WTC11 (cell line): Measurements from ENCODE around the gene CCDC170. TPM values are rescaled to one million over a fixed set of nuclear protein-coding genes. Genes with fewer than 3 reads are reported as not detected.

ENCODE experiments used
- ATAC-seq: fragments of 200-7000 bp; cut with Tn5 transposase; 2 replicates; pipeline ENCODE4 v1.10.0; 2021; ENCODE audit warnings: mild to moderate bottlenecking, moderate library complexity
- CTCF ChIA-PET: fragments of 300-600 bp; sonication (Branson Sonifier 250); formaldehyde crosslinking; loops from one replicate; lab custom pipeline; 2021; ENCODE audit warnings: antibody characterized with exemption; lab: Charles Lee
- POLR2A ChIA-PET: fragments of 350-600 bp; sonication (Branson Sonifier 250); formaldehyde crosslinking; loops from one replicate; lab custom pipeline; 2021; ENCODE audit warnings: antibody characterized with exemption; lab: Charles Lee
- DNase-seq: peaks from one replicate; pipeline ENCODE4 v3.0.0; 2021; ENCODE audit warnings: low spot score
- H3K27ac Mint-ChIP-seq: 2 replicates; pipeline ENCODE4 v1.8.0; 2021; ENCODE audit warnings: mixed read lengths
- H3K27me3 Mint-ChIP-seq: 2 replicates; pipeline ENCODE4 v1.8.0; 2021; ENCODE audit warnings: low read depth, mild to moderate bottlenecking, moderate library complexity, mixed read lengths
- H3K36me3 Mint-ChIP-seq: 2 replicates; pipeline ENCODE4 v1.8.0; 2021; ENCODE audit warnings: mixed read lengths
- H3K4me1 Mint-ChIP-seq: 2 replicates; pipeline ENCODE4 v1.8.0; 2022; ENCODE audit warnings: mixed read lengths
- H3K4me3 Mint-ChIP-seq: 2 replicates; pipeline ENCODE4 v1.8.0; 2021; ENCODE audit warnings: mild to moderate bottlenecking, moderate library complexity, mixed read lengths
- H3K9me3 Mint-ChIP-seq: 2 replicates; pipeline ENCODE4 v1.8.0; 2021; ENCODE audit warnings: mixed read lengths
- AR ChIP-seq: fragments of 250-450 bp; sonication (Bioruptor Pico); IDR thresholded peaks from 2 replicates; pipeline ENCODE4 v1.9.0; 2021; ENCODE audit warnings: mild to moderate bottlenecking
- ARID4B ChIP-seq: sonication (generic); formaldehyde crosslinking; IDR thresholded peaks from 2 replicates; pipeline ENCODE4 v1.8.0; 2023; ENCODE audit warnings: missing genetic modification reagents, mild to moderate bottlenecking, borderline replicate concordance
- ATF1 ChIP-seq: sonication (generic); formaldehyde crosslinking; IDR thresholded peaks from 2 replicates; pipeline ENCODE4 v1.8.1; 2023; ENCODE audit warnings: mild to moderate bottlenecking, moderate library complexity, missing genetic modification reagents
- CDX4 ChIP-seq: fragments of 250-450 bp; sonication (Bioruptor Pico); IDR thresholded peaks from 2 replicates; pipeline ENCODE4 v1.9.0; 2021; ENCODE audit warnings: moderate library complexity, mild to moderate bottlenecking, inconsistent platforms, borderline replicate concordance
- CREB1 ChIP-seq: sonication (generic); formaldehyde crosslinking; IDR thresholded peaks from 2 replicates; pipeline ENCODE4 v1.8.0; 2023; ENCODE audit warnings: mild to moderate bottlenecking, missing genetic modification reagents
- CTCF ChIP-seq: fragments of 200-600 bp; IDR thresholded peaks from 2 replicates; pipeline ENCODE4 v1.8.0; 2022; ENCODE audit warnings: antibody characterized with exemption
- EMX1 ChIP-seq: fragments of 250-450 bp; sonication (Bioruptor Pico); IDR thresholded peaks from 2 replicates; pipeline ENCODE4 v1.8.0; 2021; ENCODE audit warnings: mild to moderate bottlenecking
- FOXP1 ChIP-seq: sonication (generic); formaldehyde crosslinking; IDR thresholded peaks from 2 replicates; pipeline ENCODE4 v1.8.0; 2022; ENCODE audit warnings: missing genetic modification reagents, mild to moderate bottlenecking, moderate library complexity, borderline replicate concordance
- HMGA2 ChIP-seq: fragments of 250-450 bp; sonication (Bioruptor Pico); IDR thresholded peaks from 2 replicates; pipeline ENCODE4 v1.4.0; 2021; ENCODE audit warnings: mild to moderate bottlenecking, moderate library complexity
- HMGXB4 ChIP-seq: sonication (generic); formaldehyde crosslinking; IDR thresholded peaks from 2 replicates; pipeline ENCODE4 v1.8.1; 2023; ENCODE audit warnings: mild to moderate bottlenecking, moderate library complexity, missing genetic modification reagents
- KAT7 ChIP-seq: sonication (generic); formaldehyde crosslinking; IDR thresholded peaks from 2 replicates; pipeline ENCODE4 v1.8.1; 2023; ENCODE audit warnings: missing genetic modification reagents, mild to moderate bottlenecking, borderline replicate concordance
- MXD4 ChIP-seq: fragments of 250-450 bp; sonication (Bioruptor Pico); IDR thresholded peaks from 2 replicates; pipeline ENCODE4 v1.8.0; 2021; ENCODE audit warnings: mild to moderate bottlenecking, moderate library complexity, borderline replicate concordance
- NFE2L1 ChIP-seq: sonication (generic); formaldehyde crosslinking; IDR thresholded peaks from 2 replicates; pipeline ENCODE4 v1.8.1; 2023; ENCODE audit warnings: missing genetic modification reagents
- NR1H2 ChIP-seq: sonication (generic); formaldehyde crosslinking; IDR thresholded peaks from 2 replicates; pipeline ENCODE4 v1.9.0; 2021; ENCODE audit warnings: mild to moderate bottlenecking, moderate library complexity, missing genetic modification reagents
- OVOL2 ChIP-seq: fragments of 250-450 bp; sonication (Bioruptor Pico); IDR thresholded peaks from 2 replicates; pipeline ENCODE4 v1.9.0; 2021; ENCODE audit warnings: mild to moderate bottlenecking, borderline replicate concordance
- RELA ChIP-seq: sonication (generic); formaldehyde crosslinking; IDR thresholded peaks from 2 replicates; pipeline ENCODE4 v1.8.1; 2022; ENCODE audit warnings: missing genetic modification reagents, mild to moderate bottlenecking, borderline replicate concordance
- SOX15 ChIP-seq: fragments of 250-450 bp; sonication (Bioruptor Pico); IDR thresholded peaks from 2 replicates; pipeline ENCODE4 v1.9.0; 2021; ENCODE audit warnings: mild to moderate bottlenecking
- TEAD4 ChIP-seq: sonication (generic); formaldehyde crosslinking; IDR thresholded peaks from 2 replicates; pipeline ENCODE4 v1.8.0; 2022; ENCODE audit warnings: mild to moderate bottlenecking, missing genetic modification reagents
- ZMAT4 ChIP-seq: fragments of 250-450 bp; sonication (Bioruptor Pico); IDR thresholded peaks from 2 replicates; pipeline ENCODE4 v1.9.0; 2021; ENCODE audit warnings: mild to moderate bottlenecking
- ZNF121 ChIP-seq: sonication (generic); formaldehyde crosslinking; IDR thresholded peaks from 2 replicates; pipeline ENCODE4 v1.8.0; 2023; ENCODE audit warnings: missing genetic modification reagents
- ZNF232 ChIP-seq: sonication (generic); formaldehyde crosslinking; IDR thresholded peaks from 2 replicates; pipeline ENCODE4 v1.8.0; 2022; ENCODE audit warnings: mild to moderate bottlenecking, missing genetic modification reagents
- ZNF263 ChIP-seq: sonication (generic); formaldehyde crosslinking; IDR thresholded peaks from 2 replicates; pipeline ENCODE4 v1.8.1; 2022; ENCODE audit warnings: low read depth, mild to moderate bottlenecking, moderate library complexity, missing genetic modification reagents
- ZNF416 ChIP-seq: fragments of 250-450 bp; sonication (Bioruptor Pico); IDR thresholded peaks from 2 replicates; pipeline ENCODE4 v1.9.0; 2021; ENCODE audit warnings: mild to moderate bottlenecking, inconsistent platforms
- total RNA-seq: library from RNA; stranded (reverse); gene quantifications from 3 replicates; pipeline ENCODE4 v1.2.3, GENCODE V29; 2021

CCDC170 gene
- total RNA-seq, 1 experiment from 2014 or later: 0.26 TPM

GRCh38 chr6:151664390-151664789 lies 170.6 kb downstream of the CCDC170 start:
- Mint-ChIP-seq H3K27ac (no peak overlapping the region), H3K4me1 (no peaks in the 10 kb centered on the region), H3K36me3 (no peaks in the 10 kb centered on the region), H3K9me3 (no peaks in the 10 kb centered on the region), H3K4me3 (no peak overlapping the region), H3K27me3 (no peaks in the 10 kb centered on the region)
- ATAC-seq (no peak), DNase-seq (no peak)
- CTCF ChIA-PET: no interaction called here
- TF ChIP-seq CTCF (no peak), FOXP1 (no peak), NFE2L1 (CRISPR knock-in tag) (no peak)
- POLR2A ChIA-PET: no interaction called here

DNA sequence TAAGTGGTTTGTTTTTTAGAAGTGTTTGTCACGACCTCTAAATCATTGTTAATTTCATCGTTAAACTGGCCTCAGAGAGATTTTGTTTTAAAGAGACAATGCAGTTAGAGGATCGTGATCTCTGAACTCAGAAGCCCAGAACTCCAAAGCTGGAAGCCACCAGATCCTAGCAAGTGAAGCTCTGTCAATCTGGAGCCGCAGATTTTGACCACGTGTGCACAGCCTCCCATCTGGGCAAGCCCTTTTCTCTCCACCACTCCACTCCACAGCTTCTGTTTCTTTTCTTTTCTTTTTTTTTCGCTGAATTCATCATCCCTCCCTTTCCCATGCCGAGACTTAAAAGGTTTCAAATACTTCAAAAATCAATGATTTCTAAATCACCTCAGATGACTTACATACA lies 171.5 kb downstream of the CCDC170 start:
- TF ChIP-seq CREB1 (no peak), ZMAT4 (CRISPR knock-in tag) (no peak), ZNF416 (no peak), HMGXB4 (no peak), ZNF121 (no peak), OVOL2 (no peak), ATF1 (CRISPR knock-in tag) (no peak), KAT7 (no peak), ZNF232 (CRISPR knock-in tag) (no peak), CDX4 (CRISPR knock-in tag) (no peak), HMGA2 (CRISPR knock-in tag) (no peak)
- TF ChIP-seq, all 79 proteins: peak for 0
- no peaks in the 10 kb centered on the region for H3K4me1 Mint-ChIP-seq
- ATAC-seq (no peak), DNase-seq (no peak)
- no peak overlapping the region for H3K4me3 Mint-ChIP-seq
- ChIA-PET CTCF (interaction anchor here (0.8 to 1.8 kb wide), 2 partner anchors 10 to 18 kb away, joined by 3 to 6 read pairs; no protein-coding TSS in a partner anchor), POLR2A (no interaction called here)
- no peaks in the 10 kb centered on the region for H3K36me3 Mint-ChIP-seq
- H3K27ac Mint-ChIP-seq: no peak overlapping the region
- no peaks in the 10 kb centered on the region for H3K9me3 Mint-ChIP-seq
- H3K27me3 Mint-ChIP-seq: no peaks in the 10 kb centered on the region

DNA sequence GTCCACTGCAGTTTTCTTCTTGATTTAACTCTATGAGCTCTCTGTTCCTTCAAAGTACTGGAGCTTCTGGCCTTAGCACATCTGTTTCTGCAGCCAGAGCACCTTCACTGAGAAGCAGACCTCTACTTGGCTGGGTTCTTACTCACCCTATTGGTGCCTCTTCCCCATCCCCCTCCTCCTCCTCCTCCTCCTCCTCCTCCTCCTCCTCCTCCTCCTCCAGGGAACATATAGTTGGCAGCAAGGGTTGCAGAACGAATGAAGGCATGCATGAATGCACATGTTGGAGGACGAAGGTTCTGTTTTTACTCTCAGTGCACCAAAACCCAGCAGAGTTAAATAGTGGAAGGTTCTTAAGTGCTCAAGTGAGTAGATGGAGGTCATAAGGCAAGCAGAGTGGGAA lies 172.7 kb downstream of the CCDC170 start:
- DNase-seq (no peak), ATAC-seq (no peak)
- H3K27ac Mint-ChIP-seq: no peak overlapping the region
- H3K36me3 Mint-ChIP-seq: peaks cover 3% of the 10 kb centered on the region; the same call in 1 of the 2 replicates
- no peak overlapping the region for H3K4me3 Mint-ChIP-seq
- H3K27me3 Mint-ChIP-seq: no peaks in the 10 kb centered on the region
- POLR2A ChIA-PET: no interaction called here
- CTCF ChIA-PET: interaction anchor here (1.8 kb wide), 1 partner anchor 9 kb away, joined by 6 read pairs; no protein-coding TSS in a partner anchor
- no peaks in the 10 kb centered on the region for H3K4me1 Mint-ChIP-seq
- peaks cover 7% of the 10 kb centered on the region for H3K9me3 Mint-ChIP-seq
- no peak for TF ChIP-seq EMX1 (CRISPR knock-in tag)
- no peak for TF ChIP-seq ARID4B (CRISPR knock-in tag)
- no peak for TF ChIP-seq TEAD4
- TF ChIP-seq NR1H2: no peak
- no peak for TF ChIP-seq RELA (CRISPR knock-in tag)
- no peak for TF ChIP-seq AR (CRISPR knock-in tag)
- TF ChIP-seq ZNF263 (CRISPR knock-in tag): no peak
- no peak for TF ChIP-seq MXD4
- no peak for TF ChIP-seq SOX15 (CRISPR knock-in tag)
